HEK293 (cell line): ENCODE measurements around the gene PI4KA.
"Not testable (repeated sequence)": the region's sequence is repeated elsewhere in the genome, so short reads cannot be mapped to it uniquely, and the experiment has no call there.

ENCODE experiments used
- CTCF ChIA-PET: fragments of 350-600 bp; formaldehyde crosslinking; extraction: SDS; loops from one replicate; lab custom pipeline; 2021; ENCODE audit warnings: antibody characterized with exemption; lab: Yijun Ruan, JAX
- POLR2A ChIA-PET: fragments of 300-600 bp; formaldehyde crosslinking; extraction: SDS; loops from one replicate; lab custom pipeline; 2020; ENCODE audit warnings: antibody characterized with exemption, inconsistent platforms; lab: Yijun Ruan, JAX
- H3K27ac ChIP-seq: fragments of 200-500 bp; sonication (Bioruptor generic); 2 replicates; pipeline ENCODE4 v1.5.1; 2014; ENCODE audit warnings: low read depth, low read length, control low read depth, inconsistent platforms; ENCODE audit errors: extremely low read depth
- H3K36me3 ChIP-seq, 2 experiments: fragments of 200-500 bp in 1 of 2; sonication (Bioruptor generic) in 1 of 2; 1 replicate in 1 of 2; 2 replicates in 1 of 2; pipeline ENCODE4 v1.5.1; 2014 to 2017; ENCODE audit warnings: inconsistent platforms in 2 of 2, low read length in 2 of 2; ENCODE audit not compliant: control insufficient read depth in 2 of 2, insufficient read depth in 1 of 2
- H3K4me1 ChIP-seq: fragments of 200-500 bp; sonication (Bioruptor generic); 2 replicates; pipeline ENCODE4 v1.5.1; 2014; ENCODE audit warnings: mild to moderate bottlenecking, low read length, inconsistent platforms; ENCODE audit not compliant: control insufficient read depth, insufficient read depth
- H3K4me3 ChIP-seq: 2 replicates; pipeline ENCODE4 v1.5.1; 2011; ENCODE audit warnings: low read depth, mild to moderate bottlenecking, control low read depth, low read length, moderate library complexity
- H3K9me3 ChIP-seq: fragments of 200-500 bp; sonication (Bioruptor generic); 2 replicates; pipeline ENCODE4 v1.5.1; 2014; ENCODE audit warnings: low read depth, low read length, inconsistent platforms; ENCODE audit not compliant: control insufficient read depth, insufficient read depth
- HOXC10 ChIP-seq: sonication (generic); formaldehyde crosslinking; IDR thresholded peaks from 2 replicates; pipeline ENCODE4 v1.8.1; 2023; ENCODE audit warnings: mild to moderate bottlenecking, missing genetic modification reagents
- PRDM4 ChIP-seq: fragments of 450-650 bp; formaldehyde crosslinking; IDR thresholded peaks from 2 replicates; pipeline ENCODE4 v1.5.1; 2017; ENCODE audit warnings: missing biosample characterization, missing genetic modification characterization
- ZFP41 ChIP-seq: fragments of 450-650 bp; formaldehyde crosslinking; IDR thresholded peaks from 2 replicates; pipeline ENCODE4 v1.5.1; 2016; ENCODE audit warnings: missing biosample characterization, missing genetic modification characterization, borderline replicate concordance
- ZNF114 ChIP-seq: fragments of 450-650 bp; formaldehyde crosslinking; IDR thresholded peaks from 2 replicates; pipeline ENCODE4 v1.5.0; 2017; ENCODE audit warnings: missing biosample characterization, missing genetic modification characterization
- ZNF148 ChIP-seq: fragments of 450-650 bp; formaldehyde crosslinking; IDR thresholded peaks from 2 replicates; pipeline ENCODE4 v1.5.0; 2017; ENCODE audit warnings: missing biosample characterization, missing genetic modification characterization, borderline replicate concordance
- ZNF16 ChIP-seq: fragments of 450-650 bp; formaldehyde crosslinking; IDR thresholded peaks from 2 replicates; pipeline ENCODE4 v1.5.1; 2016; ENCODE audit warnings: low read depth, missing biosample characterization, missing genetic modification characterization
- ZNF169 ChIP-seq: fragments of 450-650 bp; formaldehyde crosslinking; IDR thresholded peaks from 2 replicates; pipeline ENCODE4 v1.5.1; 2016; ENCODE audit warnings: missing biosample characterization, missing genetic modification characterization
- ZNF211 ChIP-seq: fragments of 450-650 bp; formaldehyde crosslinking; IDR thresholded peaks from 2 replicates; pipeline ENCODE4 v1.5.1; 2016; ENCODE audit warnings: low read depth, missing biosample characterization, missing genetic modification characterization
- ZNF24 ChIP-seq: fragments of 450-650 bp; formaldehyde crosslinking; IDR thresholded peaks from 2 replicates; pipeline ENCODE4 v1.5.1; 2016; ENCODE audit warnings: missing biosample characterization, missing genetic modification characterization
- ZNF292 ChIP-seq: fragments of 450-650 bp; formaldehyde crosslinking; IDR thresholded peaks from 2 replicates; pipeline ENCODE4 v1.5.1; 2016; ENCODE audit warnings: low read depth, missing biosample characterization, missing genetic modification characterization, borderline replicate concordance
- ZNF311 ChIP-seq: fragments of 450-650 bp; formaldehyde crosslinking; IDR thresholded peaks from 2 replicates; pipeline ENCODE4 v1.5.1; 2017; ENCODE audit warnings: missing biosample characterization, missing genetic modification characterization, borderline replicate concordance
- ZNF362 ChIP-seq: fragments of 450-650 bp; formaldehyde crosslinking; IDR thresholded peaks from 2 replicates; pipeline ENCODE4 v1.5.1; 2016; ENCODE audit warnings: missing biosample characterization, missing genetic modification characterization
- ZNF585B ChIP-seq: fragments of 450-650 bp; formaldehyde crosslinking; IDR thresholded peaks from 2 replicates; pipeline ENCODE4 v1.5.1; 2016; ENCODE audit warnings: missing biosample characterization, missing genetic modification characterization
- ZNF610 ChIP-seq: fragments of 450-650 bp; formaldehyde crosslinking; IDR thresholded peaks from 2 replicates; pipeline ENCODE4 v1.5.1; 2016; ENCODE audit warnings: missing biosample characterization, missing genetic modification characterization, borderline replicate concordance
- ZNF645 ChIP-seq: fragments of 450-650 bp; formaldehyde crosslinking; IDR thresholded peaks from 2 replicates; pipeline ENCODE4; 2016; ENCODE audit warnings: missing biosample characterization, missing genetic modification characterization
- ZNF664 ChIP-seq: fragments of 450-650 bp; formaldehyde crosslinking; IDR thresholded peaks from 2 replicates; pipeline ENCODE4 v1.5.1; 2016; ENCODE audit warnings: missing biosample characterization, missing genetic modification characterization

The PI4KA gene

GRCh38 chr22:20899827-20900423 is 41.3 kb upstream of the PI4KA start (continued):
- no peak for TF ChIP-seq ZNF211 (tag by site-specific recombination)

GRCh38 chr22:20897737-20898136 is 39.1 kb upstream of the PI4KA start:
- not testable (repeated sequence) for H3K9me3 ChIP-seq, H3K36me3 ChIP-seq, H3K4me3 ChIP-seq, H3K4me1 ChIP-seq, H3K27ac ChIP-seq
- TF ChIP-seq ZNF362 = peak; percentile 58; the same call in 1 of the 2 replicates
- POLR2A ChIA-PET = interaction anchor here (0.9 kb wide), 1 partner anchor 84 kb away, joined by 5 read pairs; the partner anchor contains the start of gene LZTR1
- CTCF ChIA-PET = interaction anchor here (3.5 kb wide), 1 partner anchor 12 kb away, joined by 18 read pairs; no protein-coding TSS in a partner anchor

GRCh38 chr22:20890975-20891374 is 32.4 kb upstream of the PI4KA start:
- ChIA-PET POLR2A (no interaction called here), CTCF (no interaction called here)
- peaks cover 0 to 33% of the 10 kb centered on the region in 2 experiments; a peak in 2 of 3 replicates for H3K36me3 ChIP-seq
- no peak overlapping the region for H3K27ac ChIP-seq
- no peak overlapping the region for H3K4me3 ChIP-seq
- H3K4me1 ChIP-seq = no peaks in the 10 kb centered on the region
- TF ChIP-seq ZFP41 (tag by site-specific recombination) (no peak), PRDM4 (tag by site-specific recombination) (no peak)
- no peaks in the 10 kb centered on the region for H3K9me3 ChIP-seq

- peaks cover 0 to 37% of the 10 kb centered on the region in 2 experiments; a peak in 2 of 3 replicates for H3K36me3 ChIP-seq
- POLR2A ChIA-PET = no interaction called here
- no peak for TF ChIP-seq ZNF311 (tag by site-specific recombination)
- TF ChIP-seq ZNF645 (tag by site-specific recombination) = no peak
- TF ChIP-seq ZNF16 (tag by site-specific recombination) = no peak
- TF ChIP-seq ZNF292 (tag by site-specific recombination) = no peak
- no peak for TF ChIP-seq HOXC10
- TF ChIP-seq ZNF610 (tag by site-specific recombination) = no peak
- TF ChIP-seq ZNF148 (tag by site-specific recombination) = no peak
- TF ChIP-seq PRDM4 (tag by site-specific recombination) = no peak
- TF ChIP-seq ZNF114 = no peak
- TF ChIP-seq ZNF585B (tag by site-specific recombination) = no peak
- TF ChIP-seq ZNF664 = no peak
- no peak for TF ChIP-seq ZNF169 (tag by site-specific recombination)
- TF ChIP-seq ZNF24 (tag by site-specific recombination) = no peak
Measured at GRCh38 chr22:20889904-20890540, 31.4 kb upstream of the PI4KA start.

More at GRCh38 chr22:20889904-20890540, 31.4 kb upstream of the PI4KA start:
- Histone ChIP-seq H3K27ac (no peak overlapping the region), H3K4me3 (no peak overlapping the region), H3K4me1 (no peaks in the 10 kb centered on the region), H3K9me3 (no peaks in the 10 kb centered on the region)
- CTCF ChIA-PET = interaction anchor here (0.6 to 0.9 kb wide), 2 partner anchors 27 to 153 kb away, joined by 3 read pairs; partner anchors contain the start of gene CRKL
